ENCODE results near the gene CNTNAP5.

DNA sequence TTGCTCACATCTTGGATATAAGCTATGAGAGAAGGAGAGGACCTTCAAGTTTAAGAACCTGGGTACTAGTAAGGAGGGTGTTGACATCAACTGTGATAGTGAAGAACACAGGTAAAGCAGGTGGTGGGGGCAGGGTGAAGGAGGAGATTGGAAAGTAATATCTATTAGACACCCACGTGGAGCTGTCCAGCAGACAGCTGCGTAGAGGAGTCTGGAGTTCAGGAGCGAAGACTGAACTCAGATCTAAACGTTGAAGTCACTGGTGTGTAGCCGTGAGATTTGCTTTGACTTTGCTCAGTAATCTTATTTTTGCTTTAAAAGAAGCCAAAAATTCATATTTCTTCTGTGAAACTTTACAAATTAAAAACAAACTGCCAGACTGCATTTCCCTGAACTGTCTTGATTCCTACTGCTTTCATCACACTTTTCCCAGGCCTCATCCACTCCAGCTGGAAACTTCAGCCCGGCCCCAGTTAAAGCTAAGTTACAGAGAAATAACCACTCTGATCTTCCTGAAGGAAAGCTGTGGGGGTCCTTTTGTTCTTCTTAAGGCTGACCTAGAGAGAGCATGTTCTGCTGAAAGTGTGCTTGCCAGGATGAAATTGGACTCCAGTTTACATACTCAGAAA, 533.3 kb downstream of the CNTNAP5 start:
- TF ChIP-seq, protein P1, sequence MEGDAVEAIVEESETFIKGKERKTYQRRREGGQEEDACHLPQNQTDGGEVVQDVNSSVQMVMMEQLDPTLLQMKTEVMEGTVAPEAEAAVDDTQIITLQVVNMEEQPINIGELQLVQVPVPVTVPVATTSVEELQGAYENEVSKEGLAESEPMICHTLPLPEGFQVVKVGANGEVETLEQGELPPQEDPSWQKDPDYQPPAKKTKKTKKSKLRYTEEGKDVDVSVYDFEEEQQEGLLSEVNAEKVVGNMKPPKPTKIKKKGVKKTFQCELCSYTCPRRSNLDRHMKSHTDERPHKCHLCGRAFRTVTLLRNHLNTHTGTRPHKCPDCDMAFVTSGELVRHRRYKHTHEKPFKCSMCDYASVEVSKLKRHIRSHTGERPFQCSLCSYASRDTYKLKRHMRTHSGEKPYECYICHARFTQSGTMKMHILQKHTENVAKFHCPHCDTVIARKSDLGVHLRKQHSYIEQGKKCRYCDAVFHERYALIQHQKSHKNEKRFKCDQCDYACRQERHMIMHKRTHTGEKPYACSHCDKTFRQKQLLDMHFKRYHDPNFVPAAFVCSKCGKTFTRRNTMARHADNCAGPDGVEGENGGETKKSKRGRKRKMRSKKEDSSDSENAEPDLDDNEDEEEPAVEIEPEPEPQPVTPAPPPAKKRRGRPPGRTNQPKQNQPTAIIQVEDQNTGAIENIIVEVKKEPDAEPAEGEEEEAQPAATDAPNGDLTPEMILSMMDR (conservative IDR thresholded peaks at IDR 0.05; ENCODE audit: low read length) = no peak
- no peak for TF ChIP-seq EZH2phosphoT487 (IDR thresholded peaks at IDR 0.05; ENCODE audit: borderline replicate concordance)
